GM12878 (cell line): ENCODE measurements around the gene UBAC2.

ENCODE experiments used
- CBX3 ChIP-seq: fragments of 200-600 bp; sonication (generic); IDR thresholded peaks from 2 replicates; pipeline ENCODE4 v1.6.1; 2016; ENCODE audit warnings: low read depth, borderline replicate concordance
- MYC ChIP-seq: IDR thresholded peaks from 2 replicates; pipeline ENCODE4 v1.6.1; 2011; ENCODE audit warnings: mild to moderate bottlenecking, low read length, moderate library complexity, inconsistent platforms; ENCODE audit not compliant: insufficient read depth, insufficient replicate concordance, insufficient read length, severe bottlenecking
- ZBED1 ChIP-seq: IDR thresholded peaks from 2 replicates; pipeline ENCODE4 v1.6.1; 2016; ENCODE audit warnings: borderline replicate concordance

DNA sequence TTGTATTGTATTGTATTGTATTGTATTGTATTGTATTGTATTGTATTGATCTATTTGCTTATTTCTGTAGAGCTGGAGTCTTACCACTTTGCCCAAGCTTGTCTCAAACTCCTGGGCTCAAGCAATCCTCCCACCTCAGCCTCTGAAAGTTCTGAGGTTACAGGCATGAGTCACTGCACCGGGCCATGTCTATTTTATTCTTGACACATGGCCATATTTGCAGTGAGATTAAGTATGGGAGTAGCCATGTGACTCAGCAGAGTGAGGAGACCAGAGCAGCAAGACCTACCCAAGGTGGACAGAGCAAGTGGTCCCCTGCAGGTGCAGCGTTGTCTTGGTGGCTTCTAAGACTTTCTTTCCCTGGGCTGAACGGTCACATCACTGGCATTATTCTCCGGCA is 49.1 kb upstream of the UBAC2 start:
- TF ChIP-seq CBX3 (no peak), MYC (no peak), ZBED1 (no peak)
